ENCODE results near the gene MMP14. TPM values are rescaled to one million over a fixed set of nuclear protein-coding genes. Genes with fewer than 3 reads are reported as not detected.

Gene MMP14
- total RNA-seq, 1 donor from 2014 or later = 149 TPM

- peaks cover 28% of the 10 kb centered on the region for H3K36me3 ChIP-seq
- peak overlapping the region; percentile 89 for H3K4me3 ChIP-seq
- intact Hi-C loops (cut with DNase I) = no loop called here
Observed at GRCh38 chr14:22837114-22837749, 847 bp downstream of the MMP14 start.

GRCh38 chr14:22837750-22838538, 1.6 kb downstream of the MMP14 start:
- intact Hi-C loops (cut with DNase I) = no loop called here
- no peak for DNase-seq
- H3K27ac ChIP-seq = peak overlapping the region; percentile 92

More at GRCh38 chr14:22837114-22837749, 847 bp downstream of the MMP14 start:
- peak overlapping the region; percentile 92 for H3K27ac ChIP-seq
- no peak for TF ChIP-seq CTCF (IDR thresholded peaks at IDR 0.05)
- DNase-seq (peak; percentile 84), ATAC-seq (peak; percentile 68)
- no peaks in the 10 kb centered on the region for H3K9me3 ChIP-seq
- H3K27me3 ChIP-seq = no peaks in the 10 kb centered on the region
- peaks cover 31% of the 10 kb centered on the region for H3K4me1 ChIP-seq

GRCh38 chr14:22838631-22839041, 2.3 kb downstream of the MMP14 start:
- no peak for DNase-seq
- intact Hi-C loops (cut with DNase I) = no loop called here
- H3K27me3 ChIP-seq = no peaks in the 10 kb centered on the region
- ATAC-seq = peak; percentile 41
- no peaks in the 10 kb centered on the region for H3K9me3 ChIP-seq
- H3K27ac ChIP-seq = peak overlapping the region; percentile 92
- H3K4me3 ChIP-seq = peak overlapping the region; percentile 89
- peaks cover 31% of the 10 kb centered on the region for H3K4me1 ChIP-seq
- TF ChIP-seq CTCF (IDR thresholded peaks at IDR 0.05) = no peak
- peaks cover 36% of the 10 kb centered on the region for H3K36me3 ChIP-seq

More at GRCh38 chr14:22837750-22838538, 1.6 kb downstream of the MMP14 start:
- no peak for TF ChIP-seq CTCF (IDR thresholded peaks at IDR 0.05)
- Histone ChIP-seq H3K4me1 (peaks cover 31% of the 10 kb centered on the region), H3K27me3 (no peaks in the 10 kb centered on the region), H3K4me3 (peak overlapping the region; percentile 89), H3K9me3 (no peaks in the 10 kb centered on the region), H3K36me3 (peaks cover 35% of the 10 kb centered on the region)
- peak; percentile 56 for ATAC-seq

- peak overlapping the region; percentile 89 for H3K4me3 ChIP-seq
- ATAC-seq (no peak), DNase-seq (no peak)
- H3K4me1 ChIP-seq = peaks cover 31% of the 10 kb centered on the region
- intact Hi-C loops (cut with DNase I) = no loop called here
- no peaks in the 10 kb centered on the region for H3K27me3 ChIP-seq
- H3K27ac ChIP-seq = peak overlapping the region; percentile 92
- H3K9me3 ChIP-seq = no peaks in the 10 kb centered on the region
- H3K36me3 ChIP-seq = peaks cover 34% of the 10 kb centered on the region
- TF ChIP-seq CTCF (IDR thresholded peaks at IDR 0.05) = no peak
Observed at GRCh38 chr14:22839159-22839779, 2.9 kb downstream of the MMP14 start.

GRCh38 chr14:22841311-22841710, 4.9 kb downstream of the MMP14 start:
- intact Hi-C loops (cut with DNase I) = no loop called here
- H3K4me1 ChIP-seq = peaks cover 33% of the 10 kb centered on the region
- peak overlapping the region; percentile 3 for H3K27ac ChIP-seq
- H3K9me3 ChIP-seq = no peaks in the 10 kb centered on the region
- DNase-seq (no peak), ATAC-seq (no peak)
- no peaks in the 10 kb centered on the region for H3K27me3 ChIP-seq
- H3K4me3 ChIP-seq = no peak overlapping the region
- H3K36me3 ChIP-seq = peaks cover 52% of the 10 kb centered on the region
- no peak for TF ChIP-seq CTCF (IDR thresholded peaks at IDR 0.05)
